HG02973 (cell line): ENCODE measurements around the gene REP15.
"Not testable (repeated sequence)": the region's sequence is repeated elsewhere in the genome, so short reads cannot be mapped to it uniquely, and the experiment has no call there.

Experiments
- ATAC-seq: cut with Tn5 transposase; IDR thresholded peaks from one replicate; pipeline ENCODE4 v1.9.1; 2021; ENCODE audit warnings: moderate library complexity; ENCODE audit not compliant: unreplicated experiment

Gene REP15

GRCh38 chr12:27696293-27696652 lies at the start of gene REP15:
Gene REP15, plus strand, starts transcription at chr12:27696447. Its CDS starts 116 bp downstream, at chr12:27696563.
- ATAC-seq = no peak

GRCh38 chr12:27650011-27650410 lies 46.2 kb upstream of the REP15 start:
- ATAC-seq = no peak

GRCh38 chr12:27651201-27651600 lies 45.0 kb upstream of the REP15 start:
- no peak for ATAC-seq

- no peak for ATAC-seq
Observed at GRCh38 chr12:27652174-27652763, 44.0 kb upstream of the REP15 start.

- no peak for ATAC-seq
Observed at GRCh38 chr12:27653661-27654060, 42.6 kb upstream of the REP15 start.

GRCh38 chr12:27655476-27655875 lies 40.8 kb upstream of the REP15 start:
- ATAC-seq = not testable (repeated sequence)

- no peak for ATAC-seq
Observed at GRCh38 chr12:27657296-27657695, 39.0 kb upstream of the REP15 start.

- ATAC-seq = no peak
Observed at GRCh38 chr12:27665704-27666103, 30.5 kb upstream of the REP15 start.

GRCh38 chr12:27666510-27666909 lies 29.7 kb upstream of the REP15 start:
- ATAC-seq = no peak

- no peak for ATAC-seq
Observed at GRCh38 chr12:27667540-27667939, 28.7 kb upstream of the REP15 start.

- no peak for ATAC-seq
Observed at GRCh38 chr12:27672051-27672450, 24.2 kb upstream of the REP15 start.

- no peak for ATAC-seq
Observed at GRCh38 chr12:27672643-27673042, 23.6 kb upstream of the REP15 start.

- no peak for ATAC-seq
Observed at GRCh38 chr12:27673101-27673718, 23.0 kb upstream of the REP15 start.

- ATAC-seq = no peak
Observed at GRCh38 chr12:27674989-27675388, 21.3 kb upstream of the REP15 start.

GRCh38 chr12:27680619-27681018 lies 15.6 kb upstream of the REP15 start:
- ATAC-seq = no peak

GRCh38 chr12:27682534-27682933 lies 13.7 kb upstream of the REP15 start:
- ATAC-seq = no peak

- ATAC-seq = no peak
Observed at GRCh38 chr12:27685274-27685673, 11.0 kb upstream of the REP15 start.

GRCh38 chr12:27686147-27686546 lies 10.1 kb upstream of the REP15 start:
- no peak for ATAC-seq

GRCh38 chr12:27688671-27689070 lies 7.6 kb upstream of the REP15 start:
- ATAC-seq = no peak

GRCh38 chr12:27689558-27690180 lies 6.6 kb upstream of the REP15 start:
- ATAC-seq = no peak

- ATAC-seq = no peak
Observed at GRCh38 chr12:27693403-27693802, 2.8 kb upstream of the REP15 start.

- no peak for ATAC-seq
Observed at GRCh38 chr12:27695556-27696292, 523 bp upstream of the REP15 start.
